ENCODE results near the gene BAHCC1. TPM values are rescaled to one million over a fixed set of nuclear protein-coding genes. Genes with fewer than 3 reads are reported as not detected.

The BAHCC1 gene
- total RNA-seq, 1 donor from 2014 or later = 74.3 TPM

- no peaks in the 10 kb centered on the region for H3K27me3 Mint-ChIP-seq
- H3K27ac Mint-ChIP-seq = no peak overlapping the region
- no peak overlapping the region for H3K4me3 Mint-ChIP-seq
- H3K4me1 Mint-ChIP-seq (ENCODE audit: unreplicated experiment) = peaks cover 14% of the 10 kb centered on the region
- DNase-seq (ENCODE audit: extremely low spot score, unreplicated experiment) = no peak
- TF ChIP-seq CTCF (conservative IDR thresholded peaks at IDR 0.05) = no peak
- no peaks in the 10 kb centered on the region for H3K36me3 Mint-ChIP-seq
- no peaks in the 10 kb centered on the region for H3K9me3 Mint-ChIP-seq
These were observed 17.3 kb downstream of the BAHCC1 start for GRCh38 chr17:81412490-81413093.

- Mint-ChIP-seq H3K27me3 (no peaks in the 10 kb centered on the region), H3K36me3 (no peaks in the 10 kb centered on the region), H3K27ac (no peak overlapping the region), H3K4me3 (no peak overlapping the region), H3K9me3 (no peaks in the 10 kb centered on the region), H3K4me1 (ENCODE audit: unreplicated experiment) (peaks cover 11% of the 10 kb centered on the region)
- no peak for DNase-seq (ENCODE audit: extremely low spot score, unreplicated experiment)
- no peak for TF ChIP-seq CTCF (conservative IDR thresholded peaks at IDR 0.05)
These were observed 18.4 kb downstream of the BAHCC1 start for GRCh38 chr17:81413497-81414135.

- TF ChIP-seq CTCF (conservative IDR thresholded peaks at IDR 0.05) = no peak
- Mint-ChIP-seq H3K9me3 (no peaks in the 10 kb centered on the region), H3K36me3 (no peaks in the 10 kb centered on the region), H3K27me3 (no peaks in the 10 kb centered on the region), H3K27ac (no peak overlapping the region), H3K4me3 (no peak overlapping the region), H3K4me1 (ENCODE audit: unreplicated experiment) (peaks cover 11% of the 10 kb centered on the region)
- DNase-seq (ENCODE audit: extremely low spot score, unreplicated experiment) = no peak
These were observed 19.7 kb downstream of the BAHCC1 start for GRCh38 chr17:81414756-81415516.

- Mint-ChIP-seq H3K36me3 (no peaks in the 10 kb centered on the region), H3K4me1 (ENCODE audit: unreplicated experiment) (peaks cover 11% of the 10 kb centered on the region), H3K4me3 (peak overlapping the region; percentile 53), H3K27me3 (no peaks in the 10 kb centered on the region), H3K9me3 (no peaks in the 10 kb centered on the region), H3K27ac (peak overlapping the region; percentile 56)
- DNase-seq (ENCODE audit: extremely low spot score, unreplicated experiment) = no peak
- TF ChIP-seq CTCF (conservative IDR thresholded peaks at IDR 0.05) = no peak
These were observed 20.4 kb downstream of the BAHCC1 start for GRCh38 chr17:81415681-81416080.

GRCh38 chr17:81416612-81417011 lies 21.4 kb downstream of the BAHCC1 start:
- Mint-ChIP-seq H3K4me3 (no peak overlapping the region), H3K36me3 (no peaks in the 10 kb centered on the region), H3K9me3 (no peaks in the 10 kb centered on the region), H3K27me3 (no peaks in the 10 kb centered on the region), H3K27ac (no peak overlapping the region), H3K4me1 (ENCODE audit: unreplicated experiment) (peaks cover 11% of the 10 kb centered on the region)
- TF ChIP-seq CTCF (conservative IDR thresholded peaks at IDR 0.05) = no peak
- no peak for DNase-seq (ENCODE audit: extremely low spot score, unreplicated experiment)
